ENCODE measurements around the gene GDPD5.

GRCh38 chr11:75518204-75518549 lies 7.6 kb downstream of the GDPD5 start:
- no peak for TF ChIP-seq EZH2 (IDR thresholded peaks at IDR 0.05; ENCODE audit: low read length, missing control alignments)
- TF ChIP-seq, protein P1, sequence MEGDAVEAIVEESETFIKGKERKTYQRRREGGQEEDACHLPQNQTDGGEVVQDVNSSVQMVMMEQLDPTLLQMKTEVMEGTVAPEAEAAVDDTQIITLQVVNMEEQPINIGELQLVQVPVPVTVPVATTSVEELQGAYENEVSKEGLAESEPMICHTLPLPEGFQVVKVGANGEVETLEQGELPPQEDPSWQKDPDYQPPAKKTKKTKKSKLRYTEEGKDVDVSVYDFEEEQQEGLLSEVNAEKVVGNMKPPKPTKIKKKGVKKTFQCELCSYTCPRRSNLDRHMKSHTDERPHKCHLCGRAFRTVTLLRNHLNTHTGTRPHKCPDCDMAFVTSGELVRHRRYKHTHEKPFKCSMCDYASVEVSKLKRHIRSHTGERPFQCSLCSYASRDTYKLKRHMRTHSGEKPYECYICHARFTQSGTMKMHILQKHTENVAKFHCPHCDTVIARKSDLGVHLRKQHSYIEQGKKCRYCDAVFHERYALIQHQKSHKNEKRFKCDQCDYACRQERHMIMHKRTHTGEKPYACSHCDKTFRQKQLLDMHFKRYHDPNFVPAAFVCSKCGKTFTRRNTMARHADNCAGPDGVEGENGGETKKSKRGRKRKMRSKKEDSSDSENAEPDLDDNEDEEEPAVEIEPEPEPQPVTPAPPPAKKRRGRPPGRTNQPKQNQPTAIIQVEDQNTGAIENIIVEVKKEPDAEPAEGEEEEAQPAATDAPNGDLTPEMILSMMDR (conservative IDR thresholded peaks at IDR 0.05 in 1 of 2, IDR thresholded peaks at IDR 0.05 in 1 of 2; ENCODE audit: low read depth in 1 of 2, low read length in 2 of 2): no peak

All from fibroblast of lung (primary cell).